Measurements from ENCODE around the gene ZNF48. TPM values are rescaled to one million over a fixed set of nuclear protein-coding genes. Genes with fewer than 3 reads are reported as not detected.

Gene ZNF48
- total RNA-seq, 1 experiment from 2014 or later, result 12.4 TPM

GRCh38 chr16:30446203-30446595 is 51.0 kb downstream of the ZNF48 start:
- ChIA-PET POLR2A (interaction anchor here (0.9 to 3.9 kb wide), 6 partner anchors 11 to 112 kb away, joined by 4 to 18 read pairs (median 4); partner anchors contain the start of gene ZNF747), CTCF (interaction anchor here (0.6 to 0.9 kb wide), 4 partner anchors 9 to 22 kb away, joined by 3 read pairs; partner anchors contain the start of gene DCTPP1)
- Mint-ChIP-seq H3K36me3 (ENCODE audit: insufficient read depth, unreplicated experiment) (peaks cover 37% of the 10 kb centered on the region), H3K9me3 (ENCODE audit: unreplicated experiment) (peaks cover 7% of the 10 kb centered on the region), H3K27me3 (ENCODE audit: insufficient read depth, unreplicated experiment) (no peaks in the 10 kb centered on the region), H3K4me3 (ENCODE audit: unreplicated experiment) (peak overlapping the region; percentile 80), H3K4me1 (ENCODE audit: insufficient read depth, unreplicated experiment) (peaks cover 17% of the 10 kb centered on the region), H3K27ac (ENCODE audit: low read depth, unreplicated experiment) (peak overlapping the region; percentile 90)
- TF ChIP-seq, protein P1, sequence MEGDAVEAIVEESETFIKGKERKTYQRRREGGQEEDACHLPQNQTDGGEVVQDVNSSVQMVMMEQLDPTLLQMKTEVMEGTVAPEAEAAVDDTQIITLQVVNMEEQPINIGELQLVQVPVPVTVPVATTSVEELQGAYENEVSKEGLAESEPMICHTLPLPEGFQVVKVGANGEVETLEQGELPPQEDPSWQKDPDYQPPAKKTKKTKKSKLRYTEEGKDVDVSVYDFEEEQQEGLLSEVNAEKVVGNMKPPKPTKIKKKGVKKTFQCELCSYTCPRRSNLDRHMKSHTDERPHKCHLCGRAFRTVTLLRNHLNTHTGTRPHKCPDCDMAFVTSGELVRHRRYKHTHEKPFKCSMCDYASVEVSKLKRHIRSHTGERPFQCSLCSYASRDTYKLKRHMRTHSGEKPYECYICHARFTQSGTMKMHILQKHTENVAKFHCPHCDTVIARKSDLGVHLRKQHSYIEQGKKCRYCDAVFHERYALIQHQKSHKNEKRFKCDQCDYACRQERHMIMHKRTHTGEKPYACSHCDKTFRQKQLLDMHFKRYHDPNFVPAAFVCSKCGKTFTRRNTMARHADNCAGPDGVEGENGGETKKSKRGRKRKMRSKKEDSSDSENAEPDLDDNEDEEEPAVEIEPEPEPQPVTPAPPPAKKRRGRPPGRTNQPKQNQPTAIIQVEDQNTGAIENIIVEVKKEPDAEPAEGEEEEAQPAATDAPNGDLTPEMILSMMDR (IDR thresholded peaks at IDR 0.05; ENCODE audit: unreplicated experiment), result no peak
- intact Hi-C loops (cut with micrococcal nuclease), result no loop called here
- TSS peak; percentile 87 for BruUV-seq (replicated peaks)
- no peak for DNase-seq (ENCODE audit: unreplicated experiment)

DNA sequence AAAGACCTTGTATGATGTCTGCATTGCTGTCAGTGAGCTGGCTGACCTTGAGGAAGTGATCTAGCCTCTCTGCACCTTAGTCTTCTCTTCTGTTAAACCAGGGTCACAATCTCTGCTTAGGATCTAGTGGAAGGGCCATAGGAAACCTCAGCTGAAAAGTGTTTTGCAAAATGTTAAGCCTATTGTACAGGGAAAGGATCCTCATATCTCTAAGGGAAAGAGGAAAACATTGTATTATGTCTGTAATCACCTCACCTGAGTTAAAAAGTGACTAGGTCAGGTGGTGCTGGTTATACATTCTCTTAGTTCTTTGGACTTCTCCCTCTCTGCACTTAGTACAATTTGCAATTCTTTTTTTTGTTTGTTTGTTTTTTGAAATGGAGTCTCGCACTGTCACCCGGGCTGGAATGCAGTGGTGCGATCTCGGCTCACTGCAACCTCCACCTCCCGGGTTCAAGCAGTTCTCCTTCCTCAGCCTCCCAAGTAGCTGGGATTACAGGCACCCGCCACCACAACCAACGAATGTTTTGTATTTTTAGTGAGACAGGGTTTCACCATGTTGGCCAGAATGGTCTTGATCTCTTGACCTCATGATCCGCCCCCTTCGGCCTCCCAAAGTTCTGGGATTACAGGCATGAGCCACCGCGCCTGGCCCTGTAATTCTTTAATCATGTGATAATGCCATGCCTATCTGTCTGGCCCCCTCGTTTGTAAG is 52.4 kb downstream of the ZNF48 start:
- no peak overlapping the region for H3K27ac Mint-ChIP-seq (ENCODE audit: low read depth, unreplicated experiment)
- DNase-seq (ENCODE audit: unreplicated experiment), result no peak
- CTCF ChIA-PET, result interaction anchor here (0.6 to 1.9 kb wide), 5 partner anchors 13 to 93 kb away, joined by 3 to 7 read pairs (median 3); no protein-coding TSS in a partner anchor
- H3K27me3 Mint-ChIP-seq (ENCODE audit: insufficient read depth, unreplicated experiment), result no peaks in the 10 kb centered on the region
- TF ChIP-seq, protein P1 (IDR thresholded peaks at IDR 0.05; ENCODE audit: unreplicated experiment), result no peak
- H3K36me3 Mint-ChIP-seq (ENCODE audit: insufficient read depth, unreplicated experiment), result peaks cover 31% of the 10 kb centered on the region
- no peak overlapping the region for H3K4me3 Mint-ChIP-seq (ENCODE audit: unreplicated experiment)
- POLR2A ChIA-PET, result interaction anchor here (0.6 to 1.9 kb wide), 4 partner anchors 18 to 292 kb away, joined by 3 to 6 read pairs (median 4); partner anchors contain the start of genes DCTPP1 and ZNF747
- intact Hi-C loops (cut with micrococcal nuclease), result loop anchor here (2.0 kb wide), 1 partner anchor 79 kb away; the partner anchor contains the start of gene ZNF768
- peaks cover 17% of the 10 kb centered on the region for H3K4me1 Mint-ChIP-seq (ENCODE audit: insufficient read depth, unreplicated experiment)
- no TSS peak for BruUV-seq (replicated peaks)
- peaks cover 7% of the 10 kb centered on the region for H3K9me3 Mint-ChIP-seq (ENCODE audit: unreplicated experiment)

- no TSS peak for BruUV-seq (replicated peaks)
- H3K27ac Mint-ChIP-seq (ENCODE audit: low read depth, unreplicated experiment), result no peak overlapping the region
- no peak for DNase-seq (ENCODE audit: unreplicated experiment)
- intact Hi-C loops (cut with micrococcal nuclease), result loop anchor here (1.0 to 2.0 kb wide), 3 partner anchors 78 to 179 kb away; partner anchors contain the start of gene ZNF768
- peaks cover 12% of the 10 kb centered on the region for H3K4me1 Mint-ChIP-seq (ENCODE audit: insufficient read depth, unreplicated experiment)
- peaks cover 7% of the 10 kb centered on the region for H3K9me3 Mint-ChIP-seq (ENCODE audit: unreplicated experiment)
- TF ChIP-seq, protein P1 (IDR thresholded peaks at IDR 0.05; ENCODE audit: unreplicated experiment), result no peak
- peaks cover 17% of the 10 kb centered on the region for H3K36me3 Mint-ChIP-seq (ENCODE audit: insufficient read depth, unreplicated experiment)
- no peaks in the 10 kb centered on the region for H3K27me3 Mint-ChIP-seq (ENCODE audit: insufficient read depth, unreplicated experiment)
- POLR2A ChIA-PET, result interaction anchor here (0.6 to 2.3 kb wide), 7 partner anchors 10 to 535 kb away, joined by 3 to 7 read pairs (median 3); partner anchors contain the start of genes DCTPP1 and FBRS
- H3K4me3 Mint-ChIP-seq (ENCODE audit: unreplicated experiment), result no peak overlapping the region
- CTCF ChIA-PET, result interaction anchor here (0.6 to 3.2 kb wide), 29 partner anchors 9 to 183 kb away, joined by 3 to 12 read pairs (median 4); partner anchors contain the start of genes DCTPP1 and ZNF747
Observed at GRCh38 chr16:30449116-30449435, 53.9 kb downstream of the ZNF48 start.

Other genes starting within 250 kb of the ZNF48 start
- 0.83 and 1.9 TPM in 2 replicates for gene CORO1A, start 211.8 kb upstream of the ZNF48 start, total RNA-seq (2022)
- gene BOLA2B, start 201.8 kb upstream of the ZNF48 start, total RNA-seq (2022), result 132 and 133 TPM in 2 replicates
- 21.4 and 37.1 TPM in 2 replicates for gene SLX1A, start 201.5 kb upstream of the ZNF48 start, total RNA-seq (2022)
- gene SULT1A3, start 196.2 kb upstream of the ZNF48 start, total RNA-seq (2022), result 13.4 TPM in 2 replicates
- 11.6 and 15.3 TPM in 2 replicates for gene NPIPB13, start 146.9 kb upstream of the ZNF48 start, total RNA-seq (2022)
- gene CD2BP2, start 40.1 kb upstream of the ZNF48 start, total RNA-seq (2022), result 48.4 and 58.9 TPM in 2 replicates
- gene TBC1D10B, start 24.9 kb upstream of the ZNF48 start, total RNA-seq (2022), result 46.5 and 48.0 TPM in 2 replicates
- 1.2 and 1.6 TPM in 2 replicates for gene MYL11, start 20.6 kb upstream of the ZNF48 start, total RNA-seq (2022)
- 1.3 and 1.7 TPM in 2 replicates for gene SEPTIN1, start 12.9 kb upstream of the ZNF48 start, total RNA-seq (2022)
- 8.1 and 8.3 TPM in 2 replicates for gene ZNF771, start 12.2 kb downstream of the ZNF48 start, total RNA-seq (2022)
- 29.1 and 42.4 TPM in 2 replicates for gene DCTPP1, start 34.6 kb downstream of the ZNF48 start, total RNA-seq (2022)
- 51.9 and 73.3 TPM in 2 replicates for gene SEPHS2, start 50.5 kb downstream of the ZNF48 start, total RNA-seq (2022)
- gene ITGAL, start 77.3 kb downstream of the ZNF48 start, total RNA-seq (2022), result not detected in 2 replicates
- gene ZNF768, start 131.1 kb downstream of the ZNF48 start, total RNA-seq (2022), result 38.6 and 39.3 TPM in 2 replicates
- 13.7 TPM in 2 replicates for gene ZNF747, start 139.4 kb downstream of the ZNF48 start, total RNA-seq (2022)
- 8.3 and 10.6 TPM in 2 replicates for gene ZNF764, start 163.0 kb downstream of the ZNF48 start, total RNA-seq (2022)
- gene ZNF688, start 176.3 kb downstream of the ZNF48 start, total RNA-seq (2022), result 9.0 and 11.6 TPM in 2 replicates
- 12.8 and 16.3 TPM in 2 replicates for gene ZNF785, start 190.3 kb downstream of the ZNF48 start, total RNA-seq (2022)
- gene ZNF689, start 215.0 kb downstream of the ZNF48 start, total RNA-seq (2022), result 4.5 and 6.1 TPM in 2 replicates